Measurements from ENCODE around the gene KCNAB1.

- TF ChIP-seq, protein P1, sequence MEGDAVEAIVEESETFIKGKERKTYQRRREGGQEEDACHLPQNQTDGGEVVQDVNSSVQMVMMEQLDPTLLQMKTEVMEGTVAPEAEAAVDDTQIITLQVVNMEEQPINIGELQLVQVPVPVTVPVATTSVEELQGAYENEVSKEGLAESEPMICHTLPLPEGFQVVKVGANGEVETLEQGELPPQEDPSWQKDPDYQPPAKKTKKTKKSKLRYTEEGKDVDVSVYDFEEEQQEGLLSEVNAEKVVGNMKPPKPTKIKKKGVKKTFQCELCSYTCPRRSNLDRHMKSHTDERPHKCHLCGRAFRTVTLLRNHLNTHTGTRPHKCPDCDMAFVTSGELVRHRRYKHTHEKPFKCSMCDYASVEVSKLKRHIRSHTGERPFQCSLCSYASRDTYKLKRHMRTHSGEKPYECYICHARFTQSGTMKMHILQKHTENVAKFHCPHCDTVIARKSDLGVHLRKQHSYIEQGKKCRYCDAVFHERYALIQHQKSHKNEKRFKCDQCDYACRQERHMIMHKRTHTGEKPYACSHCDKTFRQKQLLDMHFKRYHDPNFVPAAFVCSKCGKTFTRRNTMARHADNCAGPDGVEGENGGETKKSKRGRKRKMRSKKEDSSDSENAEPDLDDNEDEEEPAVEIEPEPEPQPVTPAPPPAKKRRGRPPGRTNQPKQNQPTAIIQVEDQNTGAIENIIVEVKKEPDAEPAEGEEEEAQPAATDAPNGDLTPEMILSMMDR (IDR thresholded peaks at IDR 0.05) = no peak
- TF ChIP-seq POLR2A (IDR thresholded peaks at IDR 0.05) (no peak), EP300 (IDR thresholded peaks at IDR 0.05) (no peak), POLR2AphosphoS5 (IDR thresholded peaks at IDR 0.05) (no peak)
Observed at GRCh38 chr3:156406393-156406792, 286.0 kb downstream of the KCNAB1 start.

All from suprapubic skin (tissue), 4 donors.